H1 (cell line): ENCODE data around the gene TNFRSF6B. TPM values are rescaled to one million over a fixed set of nuclear protein-coding genes. Genes with fewer than 3 reads are reported as not detected.

Experiments used
- CTCF ChIA-PET: fragments of 300-600 bp; sonication (Branson Sonifier 250); formaldehyde crosslinking; loops from one replicate; lab custom pipeline; 2021; ENCODE audit not compliant: partially characterized antibody; lab: Charles Lee
- POLR2A ChIA-PET: fragments of 300-600 bp; sonication (Branson Sonifier 250); formaldehyde crosslinking; loops from one replicate; lab custom pipeline; 2021; ENCODE audit warnings: inconsistent platforms; ENCODE audit not compliant: partially characterized antibody; lab: Charles Lee
- DNase-seq, 2 experiments: peaks; one replicate each; pipeline versions ENCODE4 v3.0.0 to v3.0.0-alpha.2; 2010 to 2022; ENCODE audit warnings: low spot score in 2 of 2, low read depth in 1 of 2, mixed read lengths in 1 of 2
- FAIRE-seq: peaks from 2 replicates; lab custom pipeline; 2011; peaks lifted over from hg19 to GRCh38; lab: Jason Lieb, UNC
- H2AFZ ChIP-seq: 2 replicates; pipeline ENCODE4 v1.8.1; 2012; ENCODE audit warnings: low read length, inconsistent platforms
- H2AK5ac ChIP-seq: 2 replicates; pipeline ENCODE4 v1.6.1; 2013; ENCODE audit warnings: low read depth, low read length
- H2BK120ac ChIP-seq: replicated peaks from 2 replicates; pipeline ENCODE3; 2013; ENCODE audit warnings: low read depth, low read length, inconsistent platforms
- H2BK12ac ChIP-seq: 2 replicates; pipeline ENCODE4 v1.6.1; 2013; ENCODE audit warnings: low read depth, low read length
- H2BK15ac ChIP-seq: 2 replicates; pipeline ENCODE4 v1.6.1; 2013; ENCODE audit warnings: low read length
- H2BK20ac ChIP-seq: 2 replicates; pipeline ENCODE4 v1.6.1; 2013; ENCODE audit warnings: low read length
- H2BK5ac ChIP-seq: 2 replicates; pipeline ENCODE4 v1.6.1; 2013; ENCODE audit warnings: low read depth, low read length
- H3K14ac ChIP-seq: 2 replicates; pipeline ENCODE4 v1.6.1; 2013; ENCODE audit warnings: inconsistent platforms; ENCODE audit not compliant: insufficient read length
- H3K18ac ChIP-seq: 2 replicates; pipeline ENCODE4 v1.6.1; 2013; ENCODE audit warnings: low read length; ENCODE audit errors: extremely low read depth
- H3K23ac ChIP-seq: 2 replicates; pipeline ENCODE4 v1.6.1; 2013; ENCODE audit warnings: inconsistent platforms; ENCODE audit not compliant: insufficient read length
- H3K23me2 ChIP-seq: 2 replicates; pipeline ENCODE4 v1.6.1; 2013; ENCODE audit warnings: low read depth, low read length
- H3K27ac ChIP-seq: 2 replicates; pipeline ENCODE4 v1.6.1; 2011; ENCODE audit warnings: low read depth, low read length, inconsistent platforms
- H3K27me3 ChIP-seq, 4 experiments: replicated peaks in 1 of 4; 1 replicate in 1 of 4; 2 replicates in 3 of 4; pipeline versions ENCODE4 v1.6.1 to v1.8.1; 2011 to 2013; ENCODE audit warnings: low read length in 3 of 4, mild to moderate bottlenecking in 3 of 4, inconsistent platforms in 2 of 4, mixed read lengths in 2 of 4, moderate library complexity in 1 of 4; ENCODE audit not compliant: control insufficient read depth in 3 of 4, insufficient read depth in 3 of 4; ENCODE audit errors: extremely low read depth in 1 of 4
- H3K36me3 ChIP-seq, 4 experiments: 2 replicates each; pipeline versions ENCODE4 v1.6.1 to v1.8.1; 2011 to 2013; ENCODE audit warnings: mild to moderate bottlenecking in 4 of 4, low read length in 3 of 4, moderate library complexity in 2 of 4, control low read depth in 1 of 4, inconsistent platforms in 1 of 4; ENCODE audit not compliant: insufficient read depth in 4 of 4, control insufficient read depth in 2 of 4
- H3K4ac ChIP-seq: replicated peaks from 2 replicates; pipeline ENCODE3; 2013; ENCODE audit warnings: low read length, low read depth, mixed read lengths, inconsistent platforms; ENCODE audit not compliant: insufficient read length
- H3K4me1 ChIP-seq, 4 experiments: replicated peaks in 1 of 4; 1 replicate in 1 of 4; 2 replicates in 3 of 4; pipeline versions ENCODE4 v1.6.1 to v1.8.1; 2011 to 2013; ENCODE audit warnings: low read length in 3 of 4, inconsistent platforms in 2 of 4, mixed read lengths in 1 of 4; ENCODE audit not compliant: insufficient read depth in 4 of 4, control insufficient read depth in 3 of 4
- H3K4me2 ChIP-seq, 2 experiments: 2 replicates each; pipeline versions ENCODE4 v1.6.1 to v1.8.1; 2011 to 2013; ENCODE audit warnings: low read depth in 2 of 2, low read length in 2 of 2, control low read depth in 1 of 2, inconsistent platforms in 1 of 2, mild to moderate bottlenecking in 1 of 2; ENCODE audit not compliant: insufficient read depth in 1 of 2
- H3K4me3 ChIP-seq, 4 experiments: fragments of 200-600, 300-600 bp in 1 of 4; sonication (generic), shearing (Covaris generic), sonication (Bioruptor Twin) in 1 of 4; 2 replicates each; pipeline versions ENCODE4 v1.5.1 to v1.8.1; 2011 to 2016; ENCODE audit warnings: low read length in 4 of 4, low read depth in 3 of 4, control low read depth in 2 of 4, inconsistent platforms in 2 of 4, mild to moderate bottlenecking in 2 of 4, mixed read lengths in 1 of 4, moderate library complexity in 1 of 4; ENCODE audit not compliant: insufficient read depth in 2 of 4; ENCODE audit errors: extremely low read depth in 1 of 4
- H3K56ac ChIP-seq: replicated peaks from 2 replicates; pipeline ENCODE3; 2013; ENCODE audit warnings: low read depth, mild to moderate bottlenecking, mixed read lengths, low read length, inconsistent platforms; ENCODE audit not compliant: insufficient read length
- H3K79me1 ChIP-seq: 2 replicates; pipeline ENCODE4 v1.6.1; 2013; ENCODE audit warnings: low read depth, low read length, control low read depth
- H3K79me2 ChIP-seq, 2 experiments: 2 replicates each; pipeline versions ENCODE4 v1.6.1 to v1.8.1; 2012 to 2013; ENCODE audit warnings: low read length in 2 of 2, mild to moderate bottlenecking in 2 of 2, inconsistent platforms in 1 of 2; ENCODE audit not compliant: insufficient read depth in 2 of 2, control insufficient read depth in 1 of 2
- H3K9ac ChIP-seq, 4 experiments: replicated peaks in 1 of 4; 1 replicate in 1 of 4; 2 replicates in 3 of 4; pipeline versions ENCODE4 v1.6.1 to v1.8.1; 2011 to 2013; ENCODE audit warnings: low read depth in 3 of 4, low read length in 3 of 4, control low read depth in 2 of 4, mild to moderate bottlenecking in 2 of 4, moderate library complexity in 2 of 4, inconsistent platforms in 1 of 4; ENCODE audit errors: extremely low read depth in 1 of 4
- H3K9me3 ChIP-seq, 2 experiments: 2 replicates each; pipeline versions ENCODE4 v1.6.1 to v1.8.1; 2012 to 2013; ENCODE audit warnings: mild to moderate bottlenecking in 2 of 2, moderate library complexity in 2 of 2, control low read depth in 1 of 2, inconsistent platforms in 1 of 2, low read depth in 1 of 2, low read length in 1 of 2, mixed read lengths in 1 of 2; ENCODE audit not compliant: insufficient read depth in 2 of 2
- H4K20me1 ChIP-seq, 2 experiments: replicated peaks in 1 of 2; 2 replicates each; pipeline versions ENCODE3 to v1.8.1; 2011 to 2013; ENCODE audit warnings: inconsistent platforms in 2 of 2, low read length in 2 of 2, mild to moderate bottlenecking in 1 of 2; ENCODE audit not compliant: insufficient read depth in 2 of 2, control insufficient read depth in 1 of 2
- H4K5ac ChIP-seq: 2 replicates; pipeline ENCODE4 v1.6.1; 2013; ENCODE audit warnings: low read length, low read depth, mixed read lengths, inconsistent platforms; ENCODE audit not compliant: insufficient read length
- H4K8ac ChIP-seq: 2 replicates; pipeline ENCODE4 v1.8.0; 2013; ENCODE audit warnings: mild to moderate bottlenecking, moderate library complexity, low read length, inconsistent platforms; ENCODE audit not compliant: insufficient read depth; ENCODE audit errors: extremely low read depth
- H4K91ac ChIP-seq: replicated peaks from 2 replicates; pipeline ENCODE3; 2013; ENCODE audit warnings: low read length, mixed read lengths, inconsistent platforms; ENCODE audit not compliant: insufficient read length
- CEBPB ChIP-seq: IDR thresholded peaks from 2 replicates; pipeline ENCODE4 v1.6.1; 2012; ENCODE audit warnings: low read depth, low read length
- SP4 ChIP-seq: IDR thresholded peaks from 2 replicates; pipeline ENCODE4 v1.6.1; 2012; ENCODE audit warnings: low read length, inconsistent platforms
- WGBS, 2 experiments: shearing (Covaris generic) in 1 of 2; methylation state at CpG; one replicate each; pipeline versions ENCODE4 v1.1.6 to v1.1.7; 2013 to 2015; ENCODE audit warnings: low lambda C conversion rate in 2 of 2, mixed read lengths in 2 of 2, inconsistent platforms in 1 of 2, low coverage in 1 of 2, missing lambda C conversion rate in 1 of 2; ENCODE audit not compliant: insufficient replicate concordance in 2 of 2, insufficient coverage in 1 of 2, insufficient read length in 1 of 2; ENCODE audit errors: extremely low coverage in 1 of 2, missing lambda C conversion rate in 1 of 2; 5-methylcytosine and 5-hydroxymethylcytosine counted together
- polyA plus RNA-seq, 7 experiments: library from polyadenylated mRNA; depleted of rRNA in 3 of 7; stranded (reverse) in 5 of 7; unstranded in 2 of 7; fragments of >200 nt in 5 of 7; fragments of 200-250 nt in 2 of 7; gene quantifications; 1 replicate in 5 of 7; 2 replicates in 1 of 7; 4 replicates in 1 of 7; pipeline versions ENCODE4 v1.2.1 to v1.2.3, GENCODE V29; 2011 to 2013; ENCODE audit warnings: missing spikeins in 2 of 7, mixed read lengths in 2 of 7
- total RNA-seq: library from RNA; stranded (reverse); fragmentation: NEBNext Ultra II Directional; extraction: Animal tissue kit (Norgen Biotek cat#: 25700); gene quantifications from 2 replicates; pipeline ENCODE4 v1.2.1, GENCODE V29; 2021

TNFRSF6B gene
- total and polyA plus RNA-seq, 2 of the 8 experiments (the other 6 are each of a cell fraction or from before 2014, with no cell fraction given) = 3.1 TPM; not detected in 1

DNA sequence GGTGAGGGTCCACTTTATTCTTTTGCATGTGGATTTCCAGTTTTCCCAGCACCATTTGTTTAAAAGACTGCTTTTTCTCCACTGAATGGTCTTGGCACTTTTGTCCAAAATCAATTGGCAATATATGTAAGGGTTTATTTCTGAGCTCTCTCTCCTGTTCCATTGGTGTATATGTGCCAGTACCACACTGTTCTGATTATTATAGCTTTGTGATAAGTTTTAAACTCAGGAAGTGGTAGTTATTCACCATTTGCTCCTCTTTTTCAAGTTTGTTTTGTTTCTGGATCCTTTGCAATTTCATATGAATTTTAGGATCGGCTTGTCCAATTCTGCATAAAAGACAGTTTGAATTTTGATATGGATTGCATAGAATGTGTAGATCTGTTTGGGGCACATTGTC lies 15.7 kb downstream of the TNFRSF6B start:
- Histone ChIP-seq H4K5ac (no peak overlapping the region), H3K79me2 (peaks cover 0 to 61% of the 10 kb centered on the region in 2 experiments; a peak in 3 of 4 replicates), H4K91ac (no peak overlapping the region), H2BK120ac (no peak overlapping the region), H3K9ac (no peak overlapping the region), H3K79me1 (0 out of 2 replicates have a peak, but pooled peaks cover 4% of the 10 kb centered on the region), H3K9me3 (no peaks in the 10 kb centered on the region), H3K4me3 (no peak overlapping the region), H3K36me3 (peaks cover 2 to 20% (median 4%) of the 10 kb centered on the region in 4 experiments), H4K8ac (no peak overlapping the region), H2BK12ac (no peak overlapping the region), H2BK5ac (no peak overlapping the region), H2BK15ac (no peak overlapping the region), H3K27ac (no peak overlapping the region), H3K23me2 (peaks cover 5% of the 10 kb centered on the region; the same call in 1 of the 2 replicates), H2AK5ac (no peak overlapping the region), H3K4me2 (no peak overlapping the region), H3K14ac (no peak overlapping the region), H3K23ac (no peak overlapping the region), H4K20me1 (peaks cover 0 to 5% of the 10 kb centered on the region in 2 experiments), H3K4ac (no peak overlapping the region), H2AFZ (no peak overlapping the region), H3K27me3 (no peaks in the 10 kb centered on the region), H3K18ac (no peak overlapping the region), H2BK20ac (no peak overlapping the region), H3K56ac (no peak overlapping the region), H3K4me1 (peaks cover 0 to 7% (median 6%) of the 10 kb centered on the region in 4 experiments; a peak in 5 of 7 replicates)
- WGBS, 2 experiments = 100% methylated on average over 1 of the region's 1 CpG; no CpG with 5 or more reads in 1 of the 2 experiments
- POLR2A ChIA-PET = interaction anchor here (1.3 to 1.9 kb wide), 3 partner anchors 9 to 26 kb away, joined by 4 to 6 read pairs (median 5); no protein-coding TSS in a partner anchor
- DNase-seq = no peak
- FAIRE-seq = no peak
- CTCF ChIA-PET = interaction anchor here (1.2 kb wide), 1 partner anchor 15 kb away, joined by 4 read pairs; no protein-coding TSS in a partner anchor
- no peak for TF ChIP-seq SP4
- no peak for TF ChIP-seq CEBPB
